ENCODE results near the gene DPH7.

GRCh38 chr9:137583347-137583746, 4.6 kb upstream of the DPH7 start:
- TF ChIP-seq CTCF (IDR thresholded peaks at IDR 0.05 in 2 of 3, conservative IDR thresholded peaks at IDR 0.05 in 1 of 3; ENCODE audit: borderline replicate concordance in 1 of 3, insufficient read depth in 1 of 3, low read depth in 2 of 3, low read length in 2 of 3) (no peak), POLR2A (IDR thresholded peaks at IDR 0.05; ENCODE audit: borderline replicate concordance, extremely low read depth, insufficient read depth, insufficient read length) (no peak), CEBPB (IDR thresholded peaks at IDR 0.05; ENCODE audit: low read depth) (no peak), SP1 (IDR thresholded peaks at IDR 0.05; ENCODE audit: low read depth) (no peak), EZH2phosphoT487 (IDR thresholded peaks at IDR 0.05; ENCODE audit: borderline replicate concordance) (no peak)

Data from HCT116 (cell line).